Measurements from ENCODE around the gene PNRC2.

Gene PNRC2

DNA sequence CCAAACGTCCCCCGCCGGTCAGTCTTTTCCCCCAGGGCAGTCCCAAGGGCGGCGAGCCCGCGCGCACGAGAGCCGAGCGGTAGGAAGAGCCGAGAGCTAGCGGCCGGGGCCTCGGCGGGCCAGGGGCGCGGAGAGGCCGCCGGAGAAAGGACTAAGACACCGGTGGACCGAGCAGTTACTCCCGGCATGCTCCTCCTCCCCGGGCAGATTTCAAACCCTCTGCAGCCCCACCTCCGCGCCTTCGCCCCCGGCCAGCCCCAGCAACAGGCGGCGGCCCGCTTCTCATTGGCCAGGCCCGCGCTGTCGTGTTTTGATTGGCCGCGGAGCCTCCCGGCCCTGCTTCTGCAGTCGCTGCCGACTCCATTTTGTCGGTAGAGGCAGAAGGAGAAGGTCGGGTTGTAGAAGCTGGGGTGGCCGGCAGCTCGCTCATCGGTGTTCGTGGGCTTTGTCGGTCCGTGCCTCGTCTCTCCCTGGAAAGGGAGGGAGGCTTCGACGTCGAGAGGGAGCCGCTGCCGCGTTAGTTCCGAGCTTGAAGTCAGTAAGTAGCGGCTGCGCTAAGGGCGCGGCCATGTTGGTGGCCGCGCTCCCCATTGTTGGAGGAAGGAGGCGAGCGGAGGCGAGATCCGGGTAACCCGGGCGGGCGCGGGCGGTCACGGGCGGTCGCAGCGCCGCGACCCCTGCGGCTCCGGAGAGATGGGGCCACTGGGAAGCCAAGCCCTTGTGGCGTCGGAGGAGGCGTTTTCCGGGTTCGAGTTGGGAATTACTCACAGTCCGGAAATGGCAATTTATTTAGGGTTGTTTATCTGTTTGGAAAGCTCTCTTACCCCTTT lies at the start of gene PNRC2 (continued):
- TF ChIP-seq ZNF629 (tag by site-specific recombination; IDR thresholded peaks at IDR 0.05), result peak; percentile 46
- TF ChIP-seq KLF8 (tag by site-specific recombination; IDR thresholded peaks at IDR 0.05), result 0 out of 2 replicates have a peak, but pooled peaks have one; percentile 18
- no peak for TF ChIP-seq ZNF621 (tag by site-specific recombination; IDR thresholded peaks at IDR 0.05)
- no peak for TF ChIP-seq RBAK (tag by site-specific recombination; IDR thresholded peaks at IDR 0.05)
- no peak for TF ChIP-seq ZNF514 (tag by site-specific recombination; IDR thresholded peaks at IDR 0.05)
- no peak for TF ChIP-seq ZNF302 (tag by site-specific recombination; IDR thresholded peaks at IDR 0.05; ENCODE audit: low read depth)
- TF ChIP-seq WT1 (tag by site-specific recombination; IDR thresholded peaks at IDR 0.05), result peak; percentile 3
- peak; percentile 93 for TF ChIP-seq ZBTB17 (tag by site-specific recombination; IDR thresholded peaks at IDR 0.05)
- peak; percentile 100 for TF ChIP-seq SCRT2 (tag by site-specific recombination; IDR thresholded peaks at IDR 0.05)
- TF ChIP-seq, protein P1, sequence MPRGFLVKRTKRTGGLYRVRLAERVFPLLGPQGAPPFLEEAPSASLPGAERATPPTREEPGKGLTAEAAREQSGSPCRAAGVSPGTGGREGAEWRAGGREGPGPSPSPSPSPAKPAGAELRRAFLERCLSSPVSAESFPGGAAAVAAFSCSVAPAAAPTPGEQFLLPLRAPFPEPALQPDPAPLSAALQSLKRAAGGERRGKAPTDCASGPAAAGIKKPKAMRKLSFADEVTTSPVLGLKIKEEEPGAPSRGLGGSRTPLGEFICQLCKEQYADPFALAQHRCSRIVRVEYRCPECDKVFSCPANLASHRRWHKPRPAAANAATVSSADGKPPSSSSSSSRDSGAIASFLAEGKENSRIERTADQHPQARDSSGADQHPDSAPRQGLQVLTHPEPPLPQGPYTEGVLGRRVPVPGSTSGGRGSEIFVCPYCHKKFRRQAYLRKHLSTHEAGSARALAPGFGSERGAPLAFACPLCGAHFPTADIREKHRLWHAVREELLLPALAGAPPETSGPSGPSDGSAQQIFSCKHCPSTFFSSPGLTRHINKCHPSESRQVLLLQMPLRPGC (tag by site-specific recombination; IDR thresholded peaks at IDR 0.05), result no peak
- TF ChIP-seq, protein P2, sequence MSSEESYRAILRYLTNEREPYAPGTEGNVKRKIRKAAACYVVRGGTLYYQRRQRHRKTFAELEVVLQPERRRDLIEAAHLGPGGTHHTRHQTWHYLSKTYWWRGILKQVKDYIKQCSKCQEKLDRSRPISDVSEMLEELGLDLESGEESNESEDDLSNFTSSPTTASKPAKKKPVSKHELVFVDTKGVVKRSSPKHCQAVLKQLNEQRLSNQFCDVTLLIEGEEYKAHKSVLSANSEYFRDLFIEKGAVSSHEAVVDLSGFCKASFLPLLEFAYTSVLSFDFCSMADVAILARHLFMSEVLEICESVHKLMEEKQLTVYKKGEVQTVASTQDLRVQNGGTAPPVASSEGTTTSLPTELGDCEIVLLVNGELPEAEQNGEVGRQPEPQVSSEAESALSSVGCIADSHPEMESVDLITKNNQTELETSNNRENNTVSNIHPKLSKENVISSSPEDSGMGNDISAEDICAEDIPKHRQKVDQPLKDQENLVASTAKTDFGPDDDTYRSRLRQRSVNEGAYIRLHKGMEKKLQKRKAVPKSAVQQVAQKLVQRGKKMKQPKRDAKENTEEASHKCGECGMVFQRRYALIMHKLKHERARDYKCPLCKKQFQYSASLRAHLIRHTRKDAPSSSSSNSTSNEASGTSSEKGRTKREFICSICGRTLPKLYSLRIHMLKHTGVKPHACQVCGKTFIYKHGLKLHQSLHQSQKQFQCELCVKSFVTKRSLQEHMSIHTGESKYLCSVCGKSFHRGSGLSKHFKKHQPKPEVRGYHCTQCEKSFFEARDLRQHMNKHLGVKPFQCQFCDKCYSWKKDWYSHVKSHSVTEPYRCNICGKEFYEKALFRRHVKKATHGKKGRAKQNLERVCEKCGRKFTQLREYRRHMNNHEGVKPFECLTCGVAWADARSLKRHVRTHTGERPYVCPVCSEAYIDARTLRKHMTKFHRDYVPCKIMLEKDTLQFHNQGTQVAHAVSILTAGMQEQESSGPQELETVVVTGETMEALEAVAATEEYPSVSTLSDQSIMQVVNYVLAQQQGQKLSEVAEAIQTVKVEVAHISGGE (tag by site-specific recombination; conservative IDR thresholded peaks at IDR 0.05; ENCODE audit: low read depth), result peak; percentile 54
- TF ChIP-seq ZNF354C (tag by site-specific recombination; IDR thresholded peaks at IDR 0.05; ENCODE audit: borderline replicate concordance, low read depth), result no peak
- TF ChIP-seq ZNF670 (tag by site-specific recombination; IDR thresholded peaks at IDR 0.05; ENCODE audit: low read depth), result no peak
- TF ChIP-seq ZNF223 (tag by site-specific recombination; IDR thresholded peaks at IDR 0.05), result no peak
- TF ChIP-seq, protein P3, sequence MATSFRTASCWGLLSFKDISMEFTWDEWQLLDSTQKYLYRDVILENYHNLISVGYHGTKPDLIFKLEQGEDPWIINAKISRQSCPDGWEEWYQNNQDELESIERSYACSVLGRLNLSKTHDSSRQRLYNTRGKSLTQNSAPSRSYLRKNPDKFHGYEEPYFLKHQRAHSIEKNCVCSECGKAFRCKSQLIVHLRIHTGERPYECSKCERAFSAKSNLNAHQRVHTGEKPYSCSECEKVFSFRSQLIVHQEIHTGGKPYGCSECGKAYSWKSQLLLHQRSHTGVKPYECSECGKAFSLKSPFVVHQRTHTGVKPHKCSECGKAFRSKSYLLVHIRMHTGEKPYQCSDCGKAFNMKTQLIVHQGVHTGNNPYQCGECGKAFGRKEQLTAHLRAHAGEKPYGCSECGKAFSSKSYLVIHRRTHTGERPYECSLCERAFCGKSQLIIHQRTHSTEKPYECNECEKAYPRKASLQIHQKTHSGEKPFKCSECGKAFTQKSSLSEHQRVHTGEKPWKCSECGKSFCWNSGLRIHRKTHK (tag by site-specific recombination; IDR thresholded peaks at IDR 0.05), result no peak
- no peak for TF ChIP-seq ZNF248 (tag by site-specific recombination; IDR thresholded peaks at IDR 0.05)
- TF ChIP-seq ZFHX2 (tag by site-specific recombination; conservative IDR thresholded peaks at IDR 0.05), result peak; percentile 83
- TF ChIP-seq ZNF600 (tag by site-specific recombination; IDR thresholded peaks at IDR 0.05), result no peak; the same call in none of the 2 replicates
- TF ChIP-seq, protein P4, sequence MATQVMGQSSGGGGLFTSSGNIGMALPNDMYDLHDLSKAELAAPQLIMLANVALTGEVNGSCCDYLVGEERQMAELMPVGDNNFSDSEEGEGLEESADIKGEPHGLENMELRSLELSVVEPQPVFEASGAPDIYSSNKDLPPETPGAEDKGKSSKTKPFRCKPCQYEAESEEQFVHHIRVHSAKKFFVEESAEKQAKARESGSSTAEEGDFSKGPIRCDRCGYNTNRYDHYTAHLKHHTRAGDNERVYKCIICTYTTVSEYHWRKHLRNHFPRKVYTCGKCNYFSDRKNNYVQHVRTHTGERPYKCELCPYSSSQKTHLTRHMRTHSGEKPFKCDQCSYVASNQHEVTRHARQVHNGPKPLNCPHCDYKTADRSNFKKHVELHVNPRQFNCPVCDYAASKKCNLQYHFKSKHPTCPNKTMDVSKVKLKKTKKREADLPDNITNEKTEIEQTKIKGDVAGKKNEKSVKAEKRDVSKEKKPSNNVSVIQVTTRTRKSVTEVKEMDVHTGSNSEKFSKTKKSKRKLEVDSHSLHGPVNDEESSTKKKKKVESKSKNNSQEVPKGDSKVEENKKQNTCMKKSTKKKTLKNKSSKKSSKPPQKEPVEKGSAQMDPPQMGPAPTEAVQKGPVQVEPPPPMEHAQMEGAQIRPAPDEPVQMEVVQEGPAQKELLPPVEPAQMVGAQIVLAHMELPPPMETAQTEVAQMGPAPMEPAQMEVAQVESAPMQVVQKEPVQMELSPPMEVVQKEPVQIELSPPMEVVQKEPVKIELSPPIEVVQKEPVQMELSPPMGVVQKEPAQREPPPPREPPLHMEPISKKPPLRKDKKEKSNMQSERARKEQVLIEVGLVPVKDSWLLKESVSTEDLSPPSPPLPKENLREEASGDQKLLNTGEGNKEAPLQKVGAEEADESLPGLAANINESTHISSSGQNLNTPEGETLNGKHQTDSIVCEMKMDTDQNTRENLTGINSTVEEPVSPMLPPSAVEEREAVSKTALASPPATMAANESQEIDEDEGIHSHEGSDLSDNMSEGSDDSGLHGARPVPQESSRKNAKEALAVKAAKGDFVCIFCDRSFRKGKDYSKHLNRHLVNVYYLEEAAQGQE (tag by site-specific recombination; IDR thresholded peaks at IDR 0.05), result no peak
- TF ChIP-seq KLF9 (tag by site-specific recombination; IDR thresholded peaks at IDR 0.05; ENCODE audit: low read depth), result 0 out of 2 replicates have a peak, but pooled peaks have one; percentile 12
- no peak for TF ChIP-seq PRDM1 (tag by site-specific recombination; IDR thresholded peaks at IDR 0.05)
- no peak for TF ChIP-seq ZBTB21 (tag by site-specific recombination; IDR thresholded peaks at IDR 0.05)
- no peak for TF ChIP-seq ZNF530 (tag by site-specific recombination; IDR thresholded peaks at IDR 0.05; ENCODE audit: low read depth)
- TF ChIP-seq REPIN1 (tag by site-specific recombination; IDR thresholded peaks at IDR 0.05; ENCODE audit: low read depth), result no peak
- TF ChIP-seq ZNF76 (tag by site-specific recombination; IDR thresholded peaks at IDR 0.05; ENCODE audit: borderline replicate concordance, low read depth), result peak; percentile 92
- TF ChIP-seq ZNF274 (IDR thresholded peaks at IDR 0.05; ENCODE audit: low read length), result no peak
- no peak for TF ChIP-seq ZNF274 (tag by site-specific recombination; IDR thresholded peaks at IDR 0.05; ENCODE audit: borderline replicate concordance)
- no peak for TF ChIP-seq ZNF132 (tag by site-specific recombination; IDR thresholded peaks at IDR 0.05; ENCODE audit: borderline replicate concordance)
- no peak for TF ChIP-seq ZNF623 (tag by site-specific recombination; IDR thresholded peaks at IDR 0.05)
- TF ChIP-seq ZNF169 (tag by site-specific recombination; IDR thresholded peaks at IDR 0.05), result no peak
- 0 out of 2 replicates have a peak, but pooled peaks have one; percentile 3 for TF ChIP-seq FEZF1 (tag by site-specific recombination; IDR thresholded peaks at IDR 0.05)
